Renal cortex interstitium (tissue), 11 donors: ENCODE measurements around the gene TNNI3K. TPM values are rescaled to one million over a fixed set of nuclear protein-coding genes. Genes with fewer than 3 reads are reported as not detected.

Experiments
- DNase-seq, 11 donors: peaks; one replicate each; pipeline ENCODE4 v3.0.0-alpha.2; 2013; ENCODE audit warnings: low read depth in 9 of 11, low spot score in 4 of 11; ENCODE audit errors: extremely low read depth in 1 of 11
- polyA plus RNA-seq, 3 donors: library from polyadenylated mRNA; unstranded; fragments of 120-200 nt; gene quantifications; one replicate each; pipeline ENCODE4 v1.2.1, GENCODE V29; 2013; ENCODE audit not compliant: insufficient read length in 3 of 3

Gene TNNI3K
- polyA plus RNA-seq, 3 donors, result 1.1 to 2.7 (median 1.5) TPM

DNA sequence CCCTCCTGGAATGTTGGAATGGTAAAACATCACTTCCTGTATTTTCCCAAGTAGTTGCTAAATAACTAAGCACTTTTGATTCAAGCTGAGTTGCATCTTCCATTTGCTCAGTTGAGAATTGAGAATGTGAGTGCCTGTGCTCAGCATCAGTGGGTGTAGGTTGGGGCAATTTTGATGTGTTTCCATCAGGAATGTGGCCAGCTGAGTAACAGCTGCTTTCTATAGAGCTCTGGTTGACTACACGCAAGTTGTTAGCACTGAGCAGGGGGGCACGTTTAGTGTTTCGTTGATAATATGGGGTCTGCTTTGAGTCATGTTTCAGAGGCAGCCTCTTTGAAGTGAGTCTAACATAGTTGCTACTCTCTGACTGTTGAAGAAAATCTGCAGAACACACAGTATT lies 235.7 kb downstream of the TNNI3K start:
- peak in 2 of 11 donors; percentile 12 to 14 for DNase-seq

DNA sequence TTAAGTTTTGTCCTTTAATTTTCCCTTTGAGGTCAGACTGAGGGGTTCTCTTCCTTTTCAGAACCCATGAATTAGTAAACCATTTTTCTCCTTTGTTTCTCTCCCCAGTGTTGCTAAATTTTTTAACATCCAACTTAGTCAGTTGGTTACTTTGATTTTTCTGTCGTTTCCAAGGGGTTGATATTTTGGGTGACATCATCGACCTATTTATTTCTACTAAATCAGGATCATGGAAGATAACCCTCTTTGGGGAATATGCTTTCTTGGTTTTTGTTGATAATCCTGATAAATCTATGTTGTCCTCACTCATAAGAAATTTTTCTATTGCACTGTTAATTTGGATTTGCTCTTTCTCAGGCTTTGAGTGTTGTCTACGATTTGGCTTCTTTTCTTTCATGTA lies 236.3 kb downstream of the TNNI3K start:
- no peak for DNase-seq

DNA sequence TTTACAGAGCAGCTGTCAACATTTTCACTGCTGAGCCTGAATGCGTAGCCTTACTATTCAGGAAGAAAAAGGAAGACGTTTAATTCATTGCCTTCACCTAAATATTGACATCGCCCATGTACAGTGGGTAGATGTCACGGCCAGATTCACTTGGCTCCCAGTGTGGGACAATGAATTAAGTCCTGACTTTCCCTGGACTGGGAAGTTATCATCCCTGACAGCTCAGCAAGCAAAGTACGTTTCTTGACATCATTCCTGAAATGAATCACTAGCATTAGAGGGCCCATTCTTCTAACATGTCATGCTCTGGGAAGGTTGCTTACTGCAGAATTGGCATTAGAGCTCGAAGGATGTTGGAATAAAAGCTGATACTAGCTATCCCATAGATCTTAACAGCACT lies 239.4 kb downstream of the TNNI3K start:
- no peak for DNase-seq

DNA sequence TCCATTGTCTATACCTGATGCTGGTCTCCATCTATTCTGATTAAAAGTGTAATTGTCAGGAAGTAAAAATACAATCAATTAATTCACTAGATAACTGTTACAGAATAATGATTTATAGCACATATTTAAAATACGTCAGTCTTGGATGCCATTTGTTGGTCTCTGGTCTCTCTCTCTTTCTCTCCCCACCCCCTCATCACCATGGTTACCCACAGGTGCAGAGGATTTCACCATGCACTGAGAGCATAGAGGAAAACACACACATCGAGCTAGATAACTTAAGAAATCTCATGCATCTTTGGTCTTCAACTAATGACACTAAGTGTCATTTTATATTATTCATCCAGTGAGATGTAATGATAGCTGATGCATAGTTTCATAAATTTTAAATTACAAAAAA lies 243.8 kb downstream of the TNNI3K start:
- DNase-seq, result no peak

DNA sequence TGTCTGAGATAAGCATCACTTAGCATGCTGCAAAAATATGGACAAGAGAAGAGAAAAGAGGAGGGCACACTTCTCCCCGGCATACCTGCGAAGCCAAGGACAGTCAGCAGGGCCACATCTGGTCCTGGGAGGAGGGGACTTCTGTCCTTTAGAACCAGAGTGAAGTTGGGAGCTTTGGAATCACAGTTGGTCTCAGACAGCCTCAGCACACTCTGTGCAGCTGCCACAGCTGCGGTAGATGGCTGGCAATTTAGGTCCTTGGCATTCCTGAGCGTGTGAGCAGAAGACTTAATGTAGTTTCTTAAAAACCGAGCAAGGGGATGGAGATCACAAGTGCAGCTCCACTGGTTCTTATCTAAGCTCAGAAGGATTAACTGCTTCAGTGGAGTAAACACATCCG lies 244.9 kb downstream of the TNNI3K start:
- no peak for DNase-seq

DNA sequence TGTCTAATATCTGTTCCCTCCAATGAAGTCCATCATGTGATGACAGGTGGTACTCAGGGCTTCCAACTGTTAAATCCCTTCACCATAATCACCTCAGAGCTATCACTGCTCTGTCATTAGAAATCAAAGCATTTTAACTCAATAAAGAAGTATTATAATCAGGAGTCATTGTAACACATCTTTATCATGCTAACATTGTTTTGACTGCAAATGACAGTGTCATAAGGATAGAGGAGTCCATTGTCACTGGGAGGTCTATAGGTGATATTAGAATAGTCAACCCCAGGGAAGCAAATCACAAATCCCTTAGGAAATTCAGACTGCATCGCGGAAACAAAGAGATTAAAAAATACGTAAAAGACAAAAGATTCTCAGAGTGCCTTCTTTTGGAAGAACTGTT lies 246.4 kb downstream of the TNNI3K start:
- no peak for DNase-seq

DNA sequence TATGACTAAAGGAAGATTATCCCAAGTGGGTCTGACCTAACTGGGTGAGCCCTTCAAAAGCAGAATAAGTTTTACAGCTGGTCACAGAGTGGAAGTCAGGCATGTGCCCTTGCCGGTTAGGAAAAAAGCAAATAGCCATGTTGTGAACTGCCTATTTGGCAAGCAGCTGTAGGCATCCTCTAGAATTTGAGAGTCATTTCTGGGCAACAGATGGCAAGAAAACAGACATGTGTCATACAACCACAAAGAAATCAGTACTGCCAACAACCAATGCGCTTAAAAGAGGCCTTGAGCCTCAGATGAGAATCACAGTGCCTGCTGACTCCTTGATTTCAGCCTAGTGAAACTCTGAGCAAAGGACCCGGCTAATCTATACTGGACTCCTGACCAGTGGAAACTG lies 250.4 kb downstream of the TNNI3K start:
- DNase-seq, result no peak

DNA sequence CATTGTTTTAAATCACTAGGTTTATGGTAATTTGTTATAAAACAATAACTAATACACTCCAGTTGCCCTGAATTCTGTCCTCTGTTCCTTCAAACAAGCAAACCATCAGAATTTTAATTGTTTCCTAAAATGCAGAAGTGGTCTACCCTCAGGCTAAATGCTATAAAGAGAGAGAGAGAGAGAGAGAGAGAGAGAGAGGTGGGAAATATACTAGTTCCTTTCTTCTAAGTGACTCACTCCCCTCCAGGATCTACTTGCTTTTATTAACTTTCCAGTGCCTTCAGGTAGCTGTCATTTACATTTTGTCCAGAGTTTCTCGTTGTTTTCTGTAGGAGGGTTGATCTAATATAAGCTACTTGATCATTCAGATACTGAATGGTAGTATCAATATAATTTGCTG lies 250.8 kb downstream of the TNNI3K start:
- DNase-seq, result no peak

DNA sequence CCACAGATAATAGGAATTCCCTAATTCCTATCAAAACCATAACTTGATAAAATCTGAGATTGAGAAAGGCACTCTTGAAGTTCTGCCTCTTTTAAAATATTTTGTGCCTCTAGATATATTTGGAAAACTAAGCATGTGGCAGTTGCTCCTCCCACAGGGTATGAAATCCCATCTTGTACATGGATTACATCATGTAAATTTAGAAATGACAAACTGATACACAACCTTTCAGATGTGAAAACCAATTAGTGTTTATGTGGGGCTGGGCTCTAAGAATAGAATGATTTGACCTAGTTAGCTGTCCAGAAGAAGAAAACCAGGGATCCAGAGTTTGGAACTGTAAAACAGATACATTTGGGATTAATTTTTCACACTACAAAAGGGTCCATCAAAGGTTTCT lies 261.5 kb downstream of the TNNI3K start:
- no peak for DNase-seq

DNA sequence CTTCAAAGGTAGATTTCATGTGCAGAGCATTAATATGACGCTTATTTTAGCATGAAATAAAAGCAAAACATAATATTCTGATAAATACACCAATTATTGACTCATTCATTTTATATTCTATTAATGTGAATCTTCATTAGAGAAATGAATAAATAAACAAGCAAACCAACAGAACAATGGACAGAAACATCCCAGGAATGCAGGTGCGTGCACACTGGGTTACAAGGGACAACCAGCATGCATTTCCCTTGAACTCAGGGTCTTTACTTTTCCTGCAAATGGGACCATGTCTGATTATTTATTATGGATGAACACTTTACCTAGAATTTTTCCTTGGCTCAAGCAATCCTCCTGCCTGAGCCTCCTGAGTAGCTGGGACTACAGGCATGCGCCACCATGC lies 263.7 kb downstream of the TNNI3K start:
- no peak for DNase-seq

DNA sequence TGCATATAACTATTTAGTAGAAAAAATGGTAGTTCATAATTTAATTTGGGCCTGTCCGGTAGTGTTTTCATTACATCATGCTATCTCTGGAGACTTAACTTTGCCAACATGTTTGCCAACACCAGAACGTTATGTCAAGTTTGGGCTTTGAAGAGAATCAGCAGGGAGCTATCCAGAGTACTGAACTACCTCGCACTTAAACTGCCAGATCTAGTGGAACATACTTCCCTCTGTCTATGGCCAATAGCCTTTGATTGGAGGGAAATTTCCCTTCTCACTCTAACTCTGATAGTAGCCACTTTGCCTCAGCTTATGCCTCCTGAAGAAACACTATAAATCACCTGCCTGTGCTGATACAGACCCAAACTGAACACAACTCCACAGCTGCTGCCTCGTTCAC lies 267.2 kb downstream of the TNNI3K start:
- peak; percentile 43 to 76 (median 56) for DNase-seq

DNA sequence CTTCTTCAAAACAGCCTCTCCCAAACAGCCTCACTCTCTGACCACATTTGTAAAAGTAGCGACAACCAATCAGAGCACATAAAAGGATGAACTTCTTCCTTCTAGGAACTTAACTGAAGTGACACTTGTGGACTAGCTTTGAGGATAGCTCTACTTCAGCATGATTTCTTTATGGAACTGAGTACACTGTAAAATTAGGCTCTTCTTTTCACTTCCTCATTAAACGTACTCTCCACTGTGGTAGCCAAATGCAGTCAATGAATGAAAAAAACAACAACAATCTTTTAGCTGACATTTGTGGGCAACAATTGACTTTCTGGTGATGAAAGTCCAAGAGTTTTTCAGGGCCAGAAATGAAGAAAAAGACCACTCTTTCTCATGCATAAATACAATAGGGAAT lies 267.7 kb downstream of the TNNI3K start:
- no peak for DNase-seq

DNA sequence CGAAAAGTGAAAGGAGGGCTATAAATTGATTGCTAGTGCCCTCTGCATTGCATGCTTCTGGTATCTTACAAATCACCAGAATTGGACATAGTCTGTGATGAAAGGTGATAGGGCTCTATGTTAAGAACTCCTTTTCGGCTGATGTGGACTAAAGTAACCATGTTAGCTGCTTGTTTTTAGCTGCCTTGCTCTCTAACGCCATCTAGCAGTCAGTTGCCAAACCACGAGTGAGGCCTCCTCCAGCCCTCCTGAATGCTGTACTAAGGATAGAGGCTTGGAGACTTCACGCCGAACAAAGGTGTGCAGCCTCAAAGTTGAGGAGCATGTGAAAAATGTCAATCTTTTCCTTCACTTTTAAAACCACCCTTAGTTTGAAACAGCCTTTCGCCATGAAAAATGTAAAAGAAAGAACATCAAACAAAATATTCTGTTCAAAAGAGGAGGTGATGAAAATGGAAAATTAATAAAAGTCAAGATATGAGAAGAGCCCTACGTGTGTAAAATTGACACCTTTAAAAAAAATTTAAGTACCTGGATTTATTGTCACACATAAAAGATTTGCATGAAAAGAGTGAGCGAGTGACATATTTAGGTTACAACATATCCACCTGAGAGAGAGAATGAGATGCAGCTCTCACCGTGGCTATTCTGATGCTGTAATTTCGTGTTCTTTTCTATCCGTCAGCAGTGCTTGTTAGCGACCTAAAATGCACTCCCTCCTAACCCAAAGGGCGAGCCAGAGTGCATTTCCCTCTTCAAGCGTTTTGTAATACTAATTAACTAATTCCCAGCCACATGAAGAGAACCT lies 269.1 kb downstream of the TNNI3K start:
- peak; percentile 30 to 67 (median 49) for DNase-seq

DNA sequence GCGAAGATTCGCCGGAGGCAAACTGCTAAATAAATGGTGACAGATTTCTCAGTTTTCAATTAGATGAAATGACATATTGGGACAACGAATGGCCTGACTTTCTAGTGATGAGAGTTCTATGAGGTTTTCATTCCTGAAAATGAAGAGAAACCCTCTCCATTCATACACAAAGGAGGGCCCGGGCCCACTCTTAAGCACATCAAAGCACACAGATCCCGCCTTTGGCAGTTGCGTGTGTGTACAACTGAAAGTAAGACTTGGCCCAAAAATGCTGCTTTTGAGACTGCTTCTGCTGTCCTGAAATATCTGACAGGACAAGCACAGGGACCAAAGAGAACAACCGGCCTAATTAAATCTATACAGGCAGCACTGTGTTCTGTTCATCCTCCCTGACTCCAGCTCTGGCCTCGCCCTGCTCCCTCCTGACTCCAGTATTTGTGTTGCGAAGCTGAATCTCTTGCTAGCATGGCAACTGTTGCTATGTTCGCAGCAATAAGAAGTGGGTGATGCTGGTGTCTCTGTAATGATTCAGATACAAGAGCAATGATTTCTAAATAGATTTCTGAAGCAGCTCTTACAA lies 269.8 kb downstream of the TNNI3K start:
- no peak for DNase-seq

DNA sequence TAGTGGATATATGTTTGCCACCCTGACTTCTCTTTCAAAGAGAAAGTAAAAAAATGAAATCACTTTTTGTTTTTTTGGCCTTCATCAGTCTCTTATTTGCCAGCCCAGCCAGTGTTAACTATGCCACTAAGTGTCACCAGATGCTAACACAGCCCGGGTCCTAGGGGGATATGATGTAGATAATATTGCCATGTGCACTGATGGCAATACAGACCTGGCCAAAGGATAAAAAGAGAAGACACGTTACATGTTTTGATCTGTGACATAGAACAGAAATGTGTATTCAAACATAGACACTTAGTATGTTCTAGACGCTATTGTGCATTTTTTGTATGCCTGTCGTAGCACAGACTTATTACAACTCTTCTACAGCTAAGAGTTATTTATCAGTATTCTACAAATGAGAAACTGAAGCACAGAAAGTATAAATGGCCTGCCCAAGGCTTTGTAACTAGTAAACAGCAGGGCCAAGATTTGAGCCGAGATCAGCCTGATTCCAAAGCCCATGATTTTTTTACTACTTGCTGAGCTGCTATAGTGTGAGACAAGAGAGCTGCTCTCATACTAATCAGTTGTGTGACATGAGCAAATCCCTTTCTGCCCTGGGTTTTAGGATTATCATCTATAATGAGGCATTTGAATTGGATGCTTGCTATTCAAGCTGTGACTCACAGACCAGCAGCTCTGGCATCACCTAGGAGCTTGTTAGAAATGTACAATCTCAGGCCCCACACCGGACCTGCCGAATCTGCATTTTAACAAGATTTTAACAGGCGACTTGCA lies 270.9 kb downstream of the TNNI3K start:
- DNase-seq, result no peak

DNA sequence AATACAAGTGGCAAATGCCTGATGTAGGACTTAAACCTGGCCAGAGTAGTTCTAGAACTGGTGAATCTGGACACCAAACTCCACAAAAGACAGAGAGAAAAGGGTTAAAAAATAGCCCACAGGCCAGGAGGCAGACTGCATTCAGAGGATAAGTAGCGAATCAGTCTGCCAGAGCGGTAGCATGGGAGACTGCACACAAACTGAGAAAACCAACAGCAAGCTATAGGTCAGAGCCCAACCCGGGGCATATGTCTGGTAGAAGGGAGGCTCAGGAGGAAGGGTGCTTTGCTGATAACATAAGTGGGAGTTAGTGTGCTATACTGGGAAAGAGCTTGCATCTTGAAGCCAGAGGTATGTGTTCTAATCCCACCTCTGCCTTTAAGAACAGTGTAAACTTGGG lies 273.3 kb downstream of the TNNI3K start:
- DNase-seq, result no peak

DNA sequence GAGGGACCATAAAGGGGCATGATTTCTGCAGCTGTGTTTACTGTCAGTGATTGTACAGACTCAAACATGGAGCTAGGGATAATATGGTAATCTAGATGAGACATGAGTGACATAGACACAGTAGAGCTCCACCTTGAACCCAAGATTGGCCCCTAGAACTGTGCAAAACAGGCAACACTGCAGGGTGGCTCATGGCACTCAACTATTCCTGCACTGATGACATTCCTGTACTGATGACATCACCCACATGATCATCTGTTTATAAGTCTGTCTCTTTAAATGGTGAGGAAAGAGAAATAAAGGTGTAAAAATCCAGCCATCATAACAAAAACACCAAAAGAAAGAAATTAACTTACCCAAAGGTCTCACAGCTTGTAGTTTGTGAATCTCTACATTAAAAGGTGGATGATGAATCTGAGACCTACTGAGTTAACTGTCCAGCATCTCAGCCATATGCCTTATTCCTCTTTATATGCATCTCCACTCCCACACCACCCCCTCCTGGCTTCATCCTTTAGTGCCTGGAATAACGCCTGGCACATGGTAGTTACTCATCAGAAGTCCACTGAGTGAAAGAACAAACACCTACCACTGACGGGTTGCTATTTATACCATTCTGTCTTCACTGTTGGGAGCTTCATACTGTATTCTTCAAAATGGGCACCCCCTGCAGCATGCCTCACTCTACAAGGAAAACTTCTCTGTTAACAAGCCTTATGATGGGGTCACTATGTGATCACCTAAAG lies 277.2 kb downstream of the TNNI3K start, which contains the start of gene LRRC53:
LRRC53 (minus strand) TSS at position 442 of the 746 bp plus-strand sequence. CDS start 29,262 bp downstream, outside the sequence.
- no peak for DNase-seq

DNA sequence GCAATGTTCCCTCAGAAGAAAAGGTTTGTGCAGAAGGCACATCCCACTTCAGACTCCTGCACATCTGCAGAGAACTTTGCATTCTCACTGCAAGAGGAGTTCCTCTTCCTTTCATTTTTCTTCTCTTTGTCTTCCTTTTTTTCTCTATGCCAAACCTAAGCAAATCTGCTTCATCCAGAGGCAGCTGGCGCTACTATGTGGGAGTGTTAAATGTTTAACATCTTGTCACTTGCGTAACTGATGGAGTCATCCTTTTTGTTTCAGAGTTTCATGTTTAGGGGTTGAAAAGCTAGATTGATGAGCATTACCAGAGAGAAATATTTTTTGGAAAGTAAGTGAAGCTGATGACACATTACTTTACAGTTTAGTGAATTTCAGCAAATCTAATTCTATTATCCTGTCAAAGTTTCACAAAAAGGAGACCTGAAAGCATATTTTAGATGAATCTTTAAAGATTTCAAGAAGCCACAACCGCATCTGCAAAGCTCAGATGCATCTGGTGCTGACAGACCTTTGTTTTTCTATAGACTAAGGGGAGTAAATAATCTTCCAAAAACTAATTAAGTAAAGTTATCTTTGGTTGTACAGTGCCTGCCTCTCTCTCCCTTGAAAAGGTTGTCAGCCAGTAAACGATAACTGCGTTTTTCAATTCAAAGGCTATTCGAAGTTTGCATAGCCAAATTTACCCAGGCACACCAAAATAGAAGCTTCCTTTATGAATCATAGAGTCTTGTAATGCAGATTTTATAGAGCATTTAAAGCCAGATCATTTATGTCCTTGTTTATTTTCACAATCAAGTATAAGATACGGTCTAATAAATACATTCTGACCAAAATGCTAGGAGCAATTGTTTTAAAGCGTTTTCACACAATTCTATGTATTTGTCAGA lies 278.5 kb downstream of the TNNI3K start:
- DNase-seq, result no peak
